ENCODE measurements around the gene SEPTIN5. TPM values are rescaled to one million over a fixed set of nuclear protein-coding genes. Genes with fewer than 3 reads are reported as not detected.
A peak's percentile ranks its signal among the peaks of the same experiment; 100 is the strongest.

The SEPTIN5 gene
- polyA plus RNA-seq, 1 of the 3 experiments (the other 2 are of a cell fraction): 14.0 TPM

- H3K9ac ChIP-seq: no peak overlapping the region
- no peaks in the 10 kb centered on the region for H3K79me2 ChIP-seq (ENCODE audit: insufficient read depth)
- peak; percentile 71 for DNase-seq
- H3F3A ChIP-seq (replicated peaks; ENCODE audit: insufficient read depth): no peaks in the 10 kb centered on the region
- 100% methylated on average over 5 of the region's 117 CpGs for WGBS (ENCODE audit: low lambda C conversion rate)
- H3K27me3 ChIP-seq (ENCODE audit: insufficient read depth): peaks cover 34% of the 10 kb centered on the region
- no peak for TF ChIP-seq TAF1 (IDR thresholded peaks at IDR 0.05; ENCODE audit: borderline replicate concordance, low read depth, low read length)
- no peak for TF ChIP-seq IRF3 (IDR thresholded peaks at IDR 0.05; ENCODE audit: low read depth, low read length)
- no peak for TF ChIP-seq RCOR1 (IDR thresholded peaks at IDR 0.05; ENCODE audit: low read length)
- no peak for TF ChIP-seq FOXJ3 (CRISPR knock-in tag; IDR thresholded peaks at IDR 0.05)
- no peak for TF ChIP-seq RFX5 (IDR thresholded peaks at IDR 0.05; ENCODE audit: low read length)
- TF ChIP-seq REST (IDR thresholded peaks at IDR 0.05; ENCODE audit: low read depth, low read length): no peak
- CTCF ChIA-PET: interaction anchor here (0.7 to 3.7 kb wide), 4 partner anchors 30 to 149 kb away, joined by 3 to 15 read pairs (median 4); no protein-coding TSS in a partner anchor
- H4K20me1 ChIP-seq (ENCODE audit: insufficient read depth): no peaks in the 10 kb centered on the region
- no peaks in the 10 kb centered on the region for H3K9me2 ChIP-seq
- H3K9me3 ChIP-seq: no peaks in the 10 kb centered on the region
- no peak overlapping the region for H3K4me2 ChIP-seq
- H3K27ac ChIP-seq (ENCODE audit: low read depth in 2 of 2, low read length in 1 of 2): no peak overlapping the region
- no peaks in the 10 kb centered on the region for H3K36me3 ChIP-seq (replicated peaks in 1 of 2; ENCODE audit: control insufficient read depth in 1 of 2, insufficient read depth in 2 of 2, low read length in 1 of 2)
- POLR2A ChIA-PET: no interaction called here
- H3K4me1 ChIP-seq (ENCODE audit: control insufficient read depth in 1 of 2, insufficient read depth in 2 of 2, low read depth in 1 of 2, low read length in 1 of 2): peaks cover 0 to 4% of the 10 kb centered on the region in 2 experiments; a peak in 2 of 4 replicates
- H3K4me3 ChIP-seq (ENCODE audit: low read depth in 2 of 2, low read length in 1 of 2): peak overlapping the region in 1 of 2 experiments; percentile 25; a peak in 1 of 4 replicates
- H2AFZ ChIP-seq (ENCODE audit: low read depth): no peak overlapping the region
Observed at GRCh38 chr22:19760951-19761724, 46.8 kb downstream of the SEPTIN5 start.

- 92% methylated on average over 30 of the region's 33 CpGs for WGBS (ENCODE audit: low lambda C conversion rate)
- no peaks in the 10 kb centered on the region for H4K20me1 ChIP-seq (ENCODE audit: insufficient read depth)
- no peaks in the 10 kb centered on the region for H3K79me2 ChIP-seq (ENCODE audit: insufficient read depth)
- H3K27ac ChIP-seq (ENCODE audit: low read depth in 2 of 2, low read length in 1 of 2): no peak overlapping the region
- no peak for TF ChIP-seq IRF3 (IDR thresholded peaks at IDR 0.05; ENCODE audit: low read depth, low read length)
- TF ChIP-seq RAD21 (IDR thresholded peaks at IDR 0.05; ENCODE audit: low read length): no peak
- TF ChIP-seq FOXM1 (IDR thresholded peaks at IDR 0.05; ENCODE audit: low read depth): no peak
- no peak for TF ChIP-seq POLR2AphosphoS5 (IDR thresholded peaks at IDR 0.05; ENCODE audit: low read depth, low read length)
- TF ChIP-seq JUND (IDR thresholded peaks at IDR 0.05): no peak
- no peak for TF ChIP-seq ELF1 (IDR thresholded peaks at IDR 0.05)
- no peak for TF ChIP-seq RXRA (IDR thresholded peaks at IDR 0.05; ENCODE audit: borderline replicate concordance, low read depth)
- TF ChIP-seq RFX5 (IDR thresholded peaks at IDR 0.05; ENCODE audit: low read length): no peak
- TF ChIP-seq EP300 (IDR thresholded peaks at IDR 0.05; ENCODE audit: borderline replicate concordance in 1 of 2, low read depth in 1 of 2, low read length in 1 of 2): no peak
- TF ChIP-seq CTCF (IDR thresholded peaks at IDR 0.05): no peak
- no peak for TF ChIP-seq FOSL2 (IDR thresholded peaks at IDR 0.05; ENCODE audit: borderline replicate concordance, low read depth)
- ChIA-PET CTCF (interaction anchor here (0.9 to 3.7 kb wide), 5 partner anchors 31 to 148 kb away, joined by 3 to 15 read pairs (median 5); no protein-coding TSS in a partner anchor), POLR2A (no interaction called here)
- H3K9ac ChIP-seq: no peak overlapping the region
- H3K36me3 ChIP-seq (replicated peaks in 1 of 2; ENCODE audit: control insufficient read depth in 1 of 2, insufficient read depth in 2 of 2, low read length in 1 of 2): no peaks in the 10 kb centered on the region
- no peaks in the 10 kb centered on the region for H3K9me2 ChIP-seq
- H3K27me3 ChIP-seq (ENCODE audit: insufficient read depth): peaks cover 34% of the 10 kb centered on the region
- H3K4me3 ChIP-seq (ENCODE audit: low read depth in 2 of 2, low read length in 1 of 2): no peak overlapping the region
- H3K9me3 ChIP-seq: no peaks in the 10 kb centered on the region
- H3K4me2 ChIP-seq: no peak overlapping the region
- H3F3A ChIP-seq (replicated peaks; ENCODE audit: insufficient read depth): no peaks in the 10 kb centered on the region
- peaks cover 0 to 4% of the 10 kb centered on the region in 2 experiments; a peak in 2 of 4 replicates for H3K4me1 ChIP-seq (ENCODE audit: control insufficient read depth in 1 of 2, insufficient read depth in 2 of 2, low read depth in 1 of 2, low read length in 1 of 2)
- no peak for DNase-seq
- no peak overlapping the region for H2AFZ ChIP-seq (ENCODE audit: low read depth)
Observed at GRCh38 chr22:19761725-19762567, 47.6 kb downstream of the SEPTIN5 start.
